ENCODE data around the gene ZNF300. TPM values are rescaled to one million over a fixed set of nuclear protein-coding genes. Genes with fewer than 3 reads are reported as not detected.
A peak's percentile ranks its signal among the peaks of the same experiment; 100 is the strongest.

The ZNF300 gene
- 5.2 and 6.9 TPM in 2 replicates for total RNA-seq

DNA sequence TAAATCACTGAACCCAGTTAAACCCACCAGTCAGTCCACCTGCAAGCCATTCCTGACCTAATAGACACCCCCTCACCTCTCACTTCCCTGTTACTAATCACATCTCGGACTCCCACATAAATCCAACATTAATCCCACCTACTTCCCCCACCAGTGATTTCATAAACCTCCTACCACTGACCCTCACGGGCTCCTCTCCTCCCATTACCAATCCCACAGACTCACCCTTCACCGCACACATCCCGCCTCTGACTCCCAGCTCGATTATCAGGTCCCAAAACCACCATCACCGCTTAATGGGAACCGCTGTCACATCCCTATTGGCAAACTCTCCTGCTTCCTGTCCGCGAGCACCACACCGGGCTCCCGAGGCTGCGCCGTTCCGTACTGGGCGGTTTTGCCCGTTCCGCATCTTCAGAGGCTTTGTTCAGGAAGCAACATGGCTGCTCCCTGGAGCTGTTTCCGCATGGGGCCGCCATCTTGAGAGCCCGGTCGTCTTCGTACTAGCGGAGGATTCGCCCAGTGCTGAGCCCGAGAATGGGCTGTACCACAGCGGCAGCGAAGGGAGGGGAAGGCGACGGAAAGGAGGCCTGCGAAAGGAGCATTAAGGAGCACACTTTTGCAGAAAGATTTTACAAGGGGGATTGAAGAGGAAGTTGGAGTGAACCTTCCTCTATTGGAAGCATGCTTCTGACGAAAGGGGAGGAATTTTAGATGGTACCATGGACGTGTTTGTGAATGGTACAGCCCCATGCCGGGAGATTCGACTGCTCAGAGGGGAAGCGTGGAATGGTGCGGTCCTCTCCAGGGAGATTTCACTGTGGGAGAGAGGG lies at the start of gene ZNF300:
Gene ZNF300 (minus strand): TSS at position 502 of the 833 bp plus-strand sequence. CDS start 1,825 bp downstream, outside the sequence.
- DNase-seq (ENCODE audit: low read depth) = peak; percentile 96
- H3K4me3 ChIP-seq (ENCODE audit: low read depth, low read length) = peak within 1 kb of the TSS; percentile 74
- TF ChIP-seq, protein P1, sequence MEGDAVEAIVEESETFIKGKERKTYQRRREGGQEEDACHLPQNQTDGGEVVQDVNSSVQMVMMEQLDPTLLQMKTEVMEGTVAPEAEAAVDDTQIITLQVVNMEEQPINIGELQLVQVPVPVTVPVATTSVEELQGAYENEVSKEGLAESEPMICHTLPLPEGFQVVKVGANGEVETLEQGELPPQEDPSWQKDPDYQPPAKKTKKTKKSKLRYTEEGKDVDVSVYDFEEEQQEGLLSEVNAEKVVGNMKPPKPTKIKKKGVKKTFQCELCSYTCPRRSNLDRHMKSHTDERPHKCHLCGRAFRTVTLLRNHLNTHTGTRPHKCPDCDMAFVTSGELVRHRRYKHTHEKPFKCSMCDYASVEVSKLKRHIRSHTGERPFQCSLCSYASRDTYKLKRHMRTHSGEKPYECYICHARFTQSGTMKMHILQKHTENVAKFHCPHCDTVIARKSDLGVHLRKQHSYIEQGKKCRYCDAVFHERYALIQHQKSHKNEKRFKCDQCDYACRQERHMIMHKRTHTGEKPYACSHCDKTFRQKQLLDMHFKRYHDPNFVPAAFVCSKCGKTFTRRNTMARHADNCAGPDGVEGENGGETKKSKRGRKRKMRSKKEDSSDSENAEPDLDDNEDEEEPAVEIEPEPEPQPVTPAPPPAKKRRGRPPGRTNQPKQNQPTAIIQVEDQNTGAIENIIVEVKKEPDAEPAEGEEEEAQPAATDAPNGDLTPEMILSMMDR (IDR thresholded peaks at IDR 0.05; ENCODE audit: insufficient read depth, low read depth, low read length) = no peak

- DNase-seq (ENCODE audit: low read depth) = no peak
- H3K4me3 ChIP-seq (ENCODE audit: low read depth, low read length) = no peak overlapping the region
- TF ChIP-seq, protein P1 (IDR thresholded peaks at IDR 0.05; ENCODE audit: insufficient read depth, low read depth, low read length) = no peak
These were observed 43.8 kb upstream of the ZNF300 start for GRCh38 chr5:150948539-150948938.

GRCh38 chr5:150946351-150946905 lies 41.6 kb upstream of the ZNF300 start:
- TF ChIP-seq, protein P1 (IDR thresholded peaks at IDR 0.05; ENCODE audit: insufficient read depth, low read depth, low read length) = no peak
- DNase-seq (ENCODE audit: low read depth) = peak; percentile 92
- H3K4me3 ChIP-seq (ENCODE audit: low read depth, low read length) = peak overlapping the region; percentile 66

GRCh38 chr5:150945947-150946346 lies 41.2 kb upstream of the ZNF300 start:
- TF ChIP-seq, protein P1 (IDR thresholded peaks at IDR 0.05; ENCODE audit: insufficient read depth, low read depth, low read length) = no peak
- no peak for DNase-seq (ENCODE audit: low read depth)
- H3K4me3 ChIP-seq (ENCODE audit: low read depth, low read length) = peak overlapping the region; percentile 66

GRCh38 chr5:150945486-150945885 lies 40.7 kb upstream of the ZNF300 start:
- peak overlapping the region; percentile 66 for H3K4me3 ChIP-seq (ENCODE audit: low read depth, low read length)
- DNase-seq (ENCODE audit: low read depth) = no peak
- TF ChIP-seq, protein P1 (IDR thresholded peaks at IDR 0.05; ENCODE audit: insufficient read depth, low read depth, low read length) = no peak

GRCh38 chr5:150931368-150931965 lies 26.7 kb upstream of the ZNF300 start:
- no peak for DNase-seq (ENCODE audit: low read depth)
- no peak overlapping the region for H3K4me3 ChIP-seq (ENCODE audit: low read depth, low read length)
- TF ChIP-seq, protein P1 (IDR thresholded peaks at IDR 0.05; ENCODE audit: insufficient read depth, low read depth, low read length) = no peak
